Measurements from ENCODE around the gene HSD11B2. TPM values are rescaled to one million over a fixed set of nuclear protein-coding genes. Genes with fewer than 3 reads are reported as not detected.

HSD11B2 gene
- total and polyA plus RNA-seq, 2 donors (not counting 3 experiments of a cell fraction or from before 2014, with no cell fraction given): 0.10 TPM; not detected in 1

GRCh38 chr16:67457611-67458010 lies 26.7 kb downstream of the HSD11B2 start:
- ChIA-PET POLR2A (no interaction called here), CTCF (interaction anchor here (1.7 to 12.4 kb wide), 3 partner anchors 8 to 32 kb away, joined by 5 to 201 read pairs (median 16); no protein-coding TSS in a partner anchor)
- H3K4me3 ChIP-seq (replicated peaks in 1 of 3; ENCODE audit: insufficient read depth in 1 of 3, low read depth in 1 of 3, low read length in 3 of 3): no peak overlapping the region
- peaks cover 0 to 17% of the 10 kb centered on the region in 2 experiments for H3K36me3 ChIP-seq (ENCODE audit: control insufficient read depth in 2 of 2, extremely low read depth in 1 of 2, insufficient read depth in 2 of 2, low read length in 2 of 2)
- intact Hi-C loops (cut with micrococcal nuclease): no loop called here
- H3K4me2 ChIP-seq (ENCODE audit: insufficient read depth, low read length): no peak overlapping the region
- H3K27ac ChIP-seq (ENCODE audit: insufficient read depth, low read depth, low read length): no peak overlapping the region
- no peaks in the 10 kb centered on the region for H3K79me2 ChIP-seq (ENCODE audit: control insufficient read depth, insufficient read depth, low read length)
- no peak overlapping the region for H3K9ac ChIP-seq (replicated peaks; ENCODE audit: extremely low read depth, insufficient read depth, low read length)
- FAIRE-seq (no peak), DNase-seq (ENCODE audit: low read depth, low spot score) (no peak)
- no peaks in the 10 kb centered on the region for H3K9me3 ChIP-seq (replicated peaks; ENCODE audit: control insufficient read depth, insufficient read depth, low read length)
- no TSS peak for BruUV-seq (replicated peaks)
- H3K9me1 ChIP-seq (replicated peaks; ENCODE audit: control insufficient read depth, extremely low read depth, insufficient read depth, low read length): no peaks in the 10 kb centered on the region
- TF ChIP-seq MYC (IDR thresholded peaks at IDR 0.05; ENCODE audit: low read depth, low read length) (no peak), FOS (IDR thresholded peaks at IDR 0.05; ENCODE audit: borderline replicate concordance, insufficient read depth, low read length) (no peak), EZH2 (IDR thresholded peaks at IDR 0.05; ENCODE audit: borderline replicate concordance, low read depth, low read length, severe bottlenecking) (no peak), POLR2A (IDR thresholded peaks at IDR 0.05; ENCODE audit: low read depth, low read length) (no peak)
- no peak overlapping the region for H2AFZ ChIP-seq (ENCODE audit: low read depth, low read length)
- dilution Hi-C loops (cut with MboI; ENCODE audit: extremely low pct_ligation_motif_present, low sequenced_read_pairs): no loop called here
- H3K4me1 ChIP-seq (ENCODE audit: control insufficient read depth, extremely low read depth, insufficient read depth, low read length): peaks cover 13% of the 10 kb centered on the region
- H3K27me3 ChIP-seq (ENCODE audit: control insufficient read depth in 2 of 2, insufficient read depth in 2 of 2, low read length in 2 of 2): no peaks in the 10 kb centered on the region
- no peaks in the 10 kb centered on the region for H4K20me1 ChIP-seq (replicated peaks; ENCODE audit: control insufficient read depth, extremely low read depth, insufficient read depth, low read length)

DNA sequence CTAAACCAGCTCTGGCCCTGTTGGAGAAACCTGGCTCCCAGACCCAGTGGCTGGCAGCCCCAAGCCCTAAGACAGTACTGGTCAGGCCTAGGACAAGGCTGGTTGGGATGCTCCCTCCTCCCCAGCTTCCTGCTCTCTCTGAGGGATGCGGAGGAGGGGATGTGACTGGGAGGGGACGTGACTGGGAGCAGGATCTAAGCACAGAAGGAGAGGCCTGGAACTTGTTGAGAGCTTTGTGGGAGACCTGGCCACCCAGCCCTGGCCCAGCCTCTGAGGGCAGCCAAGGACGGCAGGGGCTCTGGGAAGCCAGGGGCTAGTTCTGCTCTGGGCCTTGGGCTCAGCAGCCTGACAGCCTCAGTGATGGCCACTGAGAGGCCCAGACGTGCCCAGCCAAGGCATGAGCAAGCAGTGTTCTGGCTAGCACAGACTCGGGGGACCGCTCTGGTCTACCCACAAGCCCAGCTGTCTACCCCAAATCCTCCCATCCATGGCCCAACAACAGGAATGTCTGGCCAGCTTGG lies 27.3 kb downstream of the HSD11B2 start:
- H3K9me1 ChIP-seq (replicated peaks; ENCODE audit: control insufficient read depth, extremely low read depth, insufficient read depth, low read length): no peaks in the 10 kb centered on the region
- no TSS peak for BruUV-seq (replicated peaks)
- TF ChIP-seq JUN (IDR thresholded peaks at IDR 0.05; ENCODE audit: borderline replicate concordance, insufficient read depth, insufficient read length, low read depth): no peak
- TF ChIP-seq POLR2A (IDR thresholded peaks at IDR 0.05; ENCODE audit: low read depth, low read length): no peak
- TF ChIP-seq, protein P1, sequence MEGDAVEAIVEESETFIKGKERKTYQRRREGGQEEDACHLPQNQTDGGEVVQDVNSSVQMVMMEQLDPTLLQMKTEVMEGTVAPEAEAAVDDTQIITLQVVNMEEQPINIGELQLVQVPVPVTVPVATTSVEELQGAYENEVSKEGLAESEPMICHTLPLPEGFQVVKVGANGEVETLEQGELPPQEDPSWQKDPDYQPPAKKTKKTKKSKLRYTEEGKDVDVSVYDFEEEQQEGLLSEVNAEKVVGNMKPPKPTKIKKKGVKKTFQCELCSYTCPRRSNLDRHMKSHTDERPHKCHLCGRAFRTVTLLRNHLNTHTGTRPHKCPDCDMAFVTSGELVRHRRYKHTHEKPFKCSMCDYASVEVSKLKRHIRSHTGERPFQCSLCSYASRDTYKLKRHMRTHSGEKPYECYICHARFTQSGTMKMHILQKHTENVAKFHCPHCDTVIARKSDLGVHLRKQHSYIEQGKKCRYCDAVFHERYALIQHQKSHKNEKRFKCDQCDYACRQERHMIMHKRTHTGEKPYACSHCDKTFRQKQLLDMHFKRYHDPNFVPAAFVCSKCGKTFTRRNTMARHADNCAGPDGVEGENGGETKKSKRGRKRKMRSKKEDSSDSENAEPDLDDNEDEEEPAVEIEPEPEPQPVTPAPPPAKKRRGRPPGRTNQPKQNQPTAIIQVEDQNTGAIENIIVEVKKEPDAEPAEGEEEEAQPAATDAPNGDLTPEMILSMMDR (IDR thresholded peaks at IDR 0.05; ENCODE audit: extremely low read depth in 1 of 2, insufficient read depth in 1 of 2, low read depth in 1 of 2, low read length in 2 of 2): no peak
- no peak for TF ChIP-seq MAX (IDR thresholded peaks at IDR 0.05; ENCODE audit: insufficient read depth, insufficient read length)
- no peak for TF ChIP-seq EZH2 (IDR thresholded peaks at IDR 0.05; ENCODE audit: borderline replicate concordance, low read depth, low read length, severe bottlenecking)
- no peak for TF ChIP-seq POLR2AphosphoS5 (IDR thresholded peaks at IDR 0.05; ENCODE audit: insufficient read depth, low read depth, low read length)
- no peak for TF ChIP-seq FOS (IDR thresholded peaks at IDR 0.05; ENCODE audit: borderline replicate concordance, insufficient read depth, low read length)
- TF ChIP-seq GATA2 (IDR thresholded peaks at IDR 0.05; ENCODE audit: insufficient read depth, insufficient read length, low read depth, low read length): no peak
- no peak for TF ChIP-seq MYC (IDR thresholded peaks at IDR 0.05; ENCODE audit: low read depth, low read length)
- peaks cover 13% of the 10 kb centered on the region for H3K4me1 ChIP-seq (ENCODE audit: control insufficient read depth, extremely low read depth, insufficient read depth, low read length)
- no peak overlapping the region for H3K4me3 ChIP-seq (replicated peaks in 1 of 3; ENCODE audit: insufficient read depth in 1 of 3, low read depth in 1 of 3, low read length in 3 of 3)
- no peak overlapping the region for H3K9ac ChIP-seq (replicated peaks; ENCODE audit: extremely low read depth, insufficient read depth, low read length)
- H3K4me2 ChIP-seq (ENCODE audit: insufficient read depth, low read length): no peak overlapping the region
- ChIA-PET POLR2A (no interaction called here), CTCF (interaction anchor here (3.0 to 12.4 kb wide), 2 partner anchors 11 to 33 kb away, joined by 16 to 201 read pairs; no protein-coding TSS in a partner anchor)
- DNase-seq (ENCODE audit: low read depth, low spot score) (no peak), FAIRE-seq (no peak)
- no peaks in the 10 kb centered on the region for H4K20me1 ChIP-seq (replicated peaks; ENCODE audit: control insufficient read depth, extremely low read depth, insufficient read depth, low read length)
- intact Hi-C loops (cut with micrococcal nuclease) (no loop called here), dilution Hi-C loops (cut with MboI; ENCODE audit: extremely low pct_ligation_motif_present, low sequenced_read_pairs) (no loop called here)
- peaks cover 0 to 12% of the 10 kb centered on the region in 2 experiments for H3K36me3 ChIP-seq (ENCODE audit: control insufficient read depth in 2 of 2, extremely low read depth in 1 of 2, insufficient read depth in 2 of 2, low read length in 2 of 2)
- H3K27ac ChIP-seq (ENCODE audit: insufficient read depth, low read depth, low read length): no peak overlapping the region
- no peaks in the 10 kb centered on the region for H3K79me2 ChIP-seq (ENCODE audit: control insufficient read depth, insufficient read depth, low read length)
- H3K9me3 ChIP-seq (replicated peaks; ENCODE audit: control insufficient read depth, insufficient read depth, low read length): no peaks in the 10 kb centered on the region
- H2AFZ ChIP-seq (ENCODE audit: low read depth, low read length): no peak overlapping the region
- no peaks in the 10 kb centered on the region for H3K27me3 ChIP-seq (ENCODE audit: control insufficient read depth in 2 of 2, insufficient read depth in 2 of 2, low read length in 2 of 2)
